GM18511 (cell line): ENCODE results near the gene MSX1.

ENCODE experiments used
- ATAC-seq: cut with Tn5 transposase; IDR thresholded peaks from one replicate; pipeline ENCODE4 v1.9.1; 2021; ENCODE audit warnings: mild to moderate bottlenecking, moderate library complexity; ENCODE audit not compliant: unreplicated experiment

MSX1 gene

GRCh38 chr4:4840351-4840750 lies 19.1 kb upstream of the MSX1 start:
- no peak for ATAC-seq

DNA sequence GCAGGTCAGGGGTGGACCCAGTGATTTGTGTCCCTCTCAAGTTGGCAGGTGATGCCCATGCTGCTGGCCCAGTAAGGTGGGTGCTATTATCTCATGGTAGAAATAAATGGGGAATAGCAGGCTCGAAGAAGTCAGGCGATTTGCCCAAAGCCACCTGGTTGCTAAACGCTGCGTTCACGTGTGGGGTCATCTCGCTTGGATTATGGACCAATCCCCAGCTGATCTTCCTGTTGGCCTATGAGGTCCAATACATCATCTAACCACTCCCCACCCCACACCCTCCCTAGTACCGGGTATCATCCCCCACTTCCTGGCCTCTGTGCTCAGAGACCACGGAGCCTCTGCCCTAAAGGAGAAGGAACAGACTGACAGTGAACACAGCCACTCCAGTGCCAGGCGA lies 18.3 kb upstream of the MSX1 start:
- no peak for ATAC-seq

GRCh38 chr4:4842476-4843441 lies 16.7 kb upstream of the MSX1 start:
- ATAC-seq = no peak

DNA sequence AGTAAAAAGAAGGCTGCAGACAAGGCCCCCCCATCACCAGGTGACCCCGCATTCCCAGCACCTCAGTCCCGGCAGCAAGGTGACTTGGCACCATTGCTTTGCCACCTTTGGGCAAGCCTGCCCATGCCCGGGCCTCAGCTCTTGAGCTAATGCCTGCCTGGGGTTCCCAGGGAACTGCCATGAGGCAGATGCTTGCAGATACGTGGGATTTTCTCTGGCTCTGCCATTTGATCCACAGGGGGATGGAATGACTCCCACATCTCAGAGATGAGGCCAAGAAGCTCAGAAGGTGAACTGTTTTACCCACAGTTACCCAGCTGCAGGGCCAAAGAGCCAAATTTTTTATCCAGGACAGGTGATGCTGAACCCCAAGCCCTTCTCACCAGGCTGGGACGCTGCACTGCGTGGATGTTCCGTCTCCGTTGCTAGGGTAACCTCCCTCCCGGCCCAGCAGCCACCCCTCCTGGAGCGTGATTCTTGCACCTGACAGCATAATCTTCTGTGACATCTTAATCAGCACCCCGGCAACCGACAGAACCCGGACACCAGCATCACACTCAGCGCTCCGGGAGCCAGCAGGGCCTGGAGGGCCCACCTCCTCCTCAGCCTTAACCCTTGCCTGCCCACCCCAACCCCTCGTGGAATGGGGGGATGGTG lies 15.7 kb upstream of the MSX1 start:
- ATAC-seq = no peak

DNA sequence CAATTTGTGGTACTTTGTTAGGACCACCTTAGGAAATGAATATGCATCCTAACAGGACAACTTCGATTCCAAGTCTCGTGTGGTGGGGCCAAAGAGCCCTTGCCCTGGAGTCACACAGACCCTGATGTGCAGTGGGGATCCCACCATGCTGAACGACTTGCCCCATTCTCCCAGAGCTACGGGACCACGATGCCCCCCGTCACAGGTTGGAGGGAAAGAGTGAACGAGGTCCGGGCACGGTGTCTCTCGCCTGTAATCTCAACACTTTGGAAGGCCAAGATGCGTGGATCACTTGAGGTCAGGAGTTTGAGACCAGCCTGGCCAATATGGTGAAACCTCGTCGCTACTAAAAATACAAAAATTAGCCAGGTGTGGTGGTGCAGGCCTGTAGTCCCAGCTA lies 14.4 kb upstream of the MSX1 start:
- ATAC-seq = no peak

GRCh38 chr4:4847011-4847410 lies 12.5 kb upstream of the MSX1 start:
- no peak for ATAC-seq

GRCh38 chr4:4848540-4848939 lies 10.9 kb upstream of the MSX1 start:
- ATAC-seq = no peak

DNA sequence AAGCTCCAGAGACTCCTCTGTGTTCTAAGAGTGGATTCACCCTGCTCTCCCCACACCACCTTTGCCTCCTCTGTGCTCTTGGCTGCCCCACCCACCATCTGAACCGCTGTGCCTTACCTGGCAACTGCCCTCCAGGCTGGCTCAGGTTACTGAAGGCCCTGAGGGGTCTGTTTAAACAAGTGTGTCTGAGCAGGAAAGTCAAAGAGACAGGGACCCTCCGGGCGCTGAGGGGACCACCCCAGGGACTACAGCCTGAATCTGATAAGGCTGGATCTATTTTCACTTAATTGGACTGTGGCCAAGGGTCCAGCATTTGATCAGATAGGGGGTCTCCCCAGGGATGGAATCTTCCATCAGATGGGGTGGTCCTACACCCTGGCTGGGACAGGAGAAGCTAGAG lies 10.4 kb upstream of the MSX1 start:
- ATAC-seq = no peak

DNA sequence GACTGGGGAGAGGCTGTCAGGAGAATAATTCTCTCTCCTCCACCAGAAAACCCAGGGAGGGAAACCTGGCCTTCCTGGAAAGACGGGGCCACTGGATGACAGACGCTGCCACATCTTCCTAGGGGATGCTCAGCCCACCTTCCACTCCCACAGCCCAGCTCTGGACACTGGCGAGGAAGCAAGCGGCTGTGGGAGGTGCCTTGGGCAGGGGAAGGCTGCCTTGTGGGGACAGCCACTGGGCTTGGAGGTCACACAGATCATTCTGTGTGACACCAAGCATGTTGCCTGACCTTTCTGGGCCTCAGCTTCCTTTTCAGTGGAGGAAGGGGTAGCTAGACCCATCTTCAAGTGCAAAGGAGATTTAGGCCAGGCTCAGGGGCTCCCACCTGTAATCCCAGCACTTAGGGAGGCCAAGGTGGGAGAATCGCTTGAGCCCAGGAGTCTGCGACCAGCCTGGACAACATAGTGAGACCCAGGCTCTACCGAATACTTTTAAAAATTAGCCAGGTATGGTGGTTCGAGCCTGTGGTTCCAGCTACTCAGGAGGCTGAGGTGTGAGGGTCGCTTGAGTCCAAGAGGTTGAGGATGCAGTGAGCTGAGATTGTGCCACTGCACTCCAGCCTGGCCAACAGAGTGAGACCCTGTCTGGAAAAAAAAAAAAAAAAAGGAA lies 9.8 kb upstream of the MSX1 start:
- ATAC-seq = no peak

GRCh38 chr4:4851081-4851480 lies 8.4 kb upstream of the MSX1 start:
- no peak for ATAC-seq

DNA sequence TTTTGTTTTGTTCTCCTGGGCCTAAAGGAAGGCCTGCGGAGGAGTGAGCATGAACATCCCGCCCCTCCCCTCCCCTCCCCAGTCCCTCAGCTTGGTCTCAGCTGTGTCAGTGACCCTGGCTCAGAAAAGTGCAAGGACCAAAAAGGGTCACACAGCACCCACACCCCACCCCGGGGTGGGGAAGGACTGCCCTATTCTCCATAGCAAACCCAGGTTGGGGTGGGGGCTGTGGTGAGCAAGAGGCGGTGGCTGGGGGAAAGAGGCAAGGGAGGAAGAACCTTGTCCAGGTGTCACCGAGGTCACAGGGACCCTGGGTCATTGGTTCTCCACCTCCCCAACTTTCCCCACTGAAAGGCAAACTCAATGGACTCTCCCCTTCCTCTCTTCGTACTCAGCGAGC lies 7.6 kb upstream of the MSX1 start:
- no peak for ATAC-seq

- peak; percentile 74 for ATAC-seq
Measured at GRCh38 chr4:4852591-4853362, 6.7 kb upstream of the MSX1 start.

GRCh38 chr4:4853371-4853823 lies 6.1 kb upstream of the MSX1 start:
- ATAC-seq = peak; percentile 39

DNA sequence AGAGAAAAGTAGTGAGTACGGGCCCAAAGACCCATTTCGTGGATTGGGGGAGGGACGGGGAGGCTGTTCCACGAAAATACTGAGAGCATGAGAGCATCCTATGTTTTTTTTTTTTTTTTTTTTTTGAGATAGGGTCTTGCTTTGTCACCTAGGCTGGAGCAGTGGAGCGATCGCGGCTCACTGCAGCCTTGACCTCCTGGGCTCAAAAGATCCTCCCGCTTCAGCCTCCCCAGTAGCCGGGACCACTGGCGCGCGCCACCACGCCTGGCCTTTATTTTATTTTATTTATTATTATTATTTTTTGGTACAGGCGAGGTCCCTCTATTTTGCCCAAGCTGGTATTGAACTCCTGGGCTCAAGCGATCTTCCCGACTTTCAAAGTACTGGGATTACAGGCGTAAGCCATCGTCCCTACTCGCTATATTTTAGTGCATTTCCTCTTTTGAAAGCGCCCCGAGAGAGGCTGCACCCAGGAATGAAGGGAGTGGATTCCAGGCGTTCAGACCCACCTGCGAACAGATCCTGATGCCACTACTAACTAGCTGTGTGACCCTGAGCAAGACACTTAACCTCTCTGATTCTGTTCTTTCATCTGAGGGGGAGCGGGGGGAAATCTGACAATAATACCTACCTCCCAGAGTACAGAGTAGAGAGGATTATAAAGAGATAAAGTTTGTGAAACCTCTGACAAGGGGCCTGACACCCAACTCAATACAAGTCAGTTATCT lies 5.4 kb upstream of the MSX1 start:
- ATAC-seq = no peak

- no peak for ATAC-seq
Measured at GRCh38 chr4:4854649-4855295, 4.7 kb upstream of the MSX1 start.

GRCh38 chr4:4855301-4856070 lies 4.0 kb upstream of the MSX1 start:
- ATAC-seq = no peak

DNA sequence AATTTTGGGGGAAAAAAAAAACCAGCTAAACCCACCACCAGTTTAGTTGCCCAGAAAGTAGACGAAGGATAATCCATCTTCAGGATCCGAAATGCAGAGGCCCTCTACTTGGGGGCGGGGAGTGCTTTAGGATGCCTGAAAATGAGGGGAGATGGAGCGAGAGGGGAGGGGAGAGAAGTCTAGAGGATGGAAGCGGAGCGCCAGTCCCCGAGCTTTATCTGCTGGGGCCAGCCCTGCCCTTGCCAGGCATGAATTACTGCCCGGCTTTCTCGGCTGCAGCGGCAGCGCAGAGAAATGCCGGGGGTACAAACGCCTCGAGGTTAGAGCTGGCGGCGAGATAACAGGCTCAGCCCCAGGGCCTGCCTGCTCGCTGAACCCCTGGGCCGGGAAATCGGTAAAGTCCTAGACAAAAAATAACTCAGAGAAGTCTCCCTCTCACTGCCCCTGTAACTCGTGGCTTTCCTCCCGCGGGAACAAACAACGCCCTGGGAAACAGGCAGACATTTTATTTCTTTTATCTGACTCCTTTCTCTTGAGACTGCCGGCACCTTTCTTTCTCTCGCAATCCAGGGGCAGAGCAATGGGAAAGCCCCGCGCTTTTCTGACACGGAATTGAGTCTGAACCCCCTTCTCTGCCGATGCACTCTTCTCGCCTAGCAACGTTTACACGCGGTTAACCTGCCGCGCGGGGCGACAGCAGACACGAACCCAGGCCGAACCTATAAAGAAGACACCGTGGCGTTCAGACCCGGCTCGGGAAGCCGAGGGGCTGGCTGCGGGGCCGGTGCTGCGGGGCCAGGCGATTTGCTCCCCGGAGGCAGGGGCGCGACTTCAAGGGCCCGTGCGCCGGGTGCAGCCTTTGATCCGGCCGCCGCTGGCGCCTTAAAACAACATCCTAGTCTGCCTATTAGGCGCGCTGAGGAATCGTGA lies 3.1 kb upstream of the MSX1 start:
- ATAC-seq = no peak
